ENCODE data around the gene COL5A2. TPM values are rescaled to one million over a fixed set of nuclear protein-coding genes. Genes with fewer than 3 reads are reported as not detected.

COL5A2 gene
- total RNA-seq, 3 donors from 2014 or later, result 4.5 to 58.5 (median 31.8) TPM

GRCh38 chr2:189178726-189179569, 613 bp downstream of the COL5A2 start:
- Histone ChIP-seq H3K36me3 (ENCODE audit: low read depth) (no peaks in the 10 kb centered on the region), H3K4me3 (peak overlapping the region; percentile 3), H3K4me1 (ENCODE audit: low read depth) (peaks cover 8% of the 10 kb centered on the region), H3K9me3 (no peaks in the 10 kb centered on the region)
- intact Hi-C loops (cut with DNase I, micrococcal nuclease), result no loop called here
- DNase-seq (no peak), ATAC-seq (peak; percentile 38)
- TF ChIP-seq CTCF (IDR thresholded peaks at IDR 0.05), result no peak

- DNase-seq, result no peak
- intact Hi-C loops (cut with DNase I, micrococcal nuclease), result no loop called here
- H3K4me3 ChIP-seq, result no peak overlapping the region
Measured at GRCh38 chr2:189178054-189178453, 1.5 kb downstream of the COL5A2 start.

DNA sequence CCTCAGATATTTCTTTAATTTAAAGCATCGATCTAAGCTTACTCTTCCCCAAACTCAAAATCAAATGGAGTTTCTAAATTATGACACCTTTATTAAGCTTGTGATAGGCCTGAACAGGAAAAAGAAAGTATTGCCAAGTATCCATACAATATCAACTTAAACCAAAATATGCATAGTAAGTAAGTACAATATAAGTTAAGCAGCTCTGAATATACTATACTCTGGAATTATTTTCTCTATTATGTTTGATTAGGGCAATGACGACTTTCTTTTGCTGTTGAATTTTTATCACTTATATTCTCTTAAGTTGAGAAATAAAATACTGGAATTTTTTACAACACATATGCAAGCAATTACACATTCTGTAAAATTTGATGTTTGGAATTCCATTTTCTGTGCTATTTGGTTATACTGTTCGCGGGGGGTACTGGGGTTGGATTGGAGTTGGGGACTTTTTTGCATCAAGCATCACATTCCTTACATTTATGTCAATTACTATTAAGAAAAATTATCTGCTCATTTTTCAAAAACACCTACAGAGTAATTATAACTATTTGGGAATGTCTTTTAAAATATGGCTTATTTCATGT, 2.2 kb downstream of the COL5A2 start:
- peaks cover 8% of the 10 kb centered on the region for H3K4me1 ChIP-seq (ENCODE audit: low read depth)
- H3K9me3 ChIP-seq, result no peaks in the 10 kb centered on the region
- DNase-seq (no peak), ATAC-seq (no peak)
- intact Hi-C loops (cut with DNase I, micrococcal nuclease), result no loop called here
- no peak for TF ChIP-seq CTCF (IDR thresholded peaks at IDR 0.05)
- H3K4me3 ChIP-seq, result no peak overlapping the region
- H3K36me3 ChIP-seq (ENCODE audit: low read depth), result no peaks in the 10 kb centered on the region

More at GRCh38 chr2:189178054-189178453, 1.5 kb downstream of the COL5A2 start:
- no peak for TF ChIP-seq CTCF (IDR thresholded peaks at IDR 0.05)
- H3K9me3 ChIP-seq, result no peaks in the 10 kb centered on the region
- H3K4me1 ChIP-seq (ENCODE audit: low read depth), result peaks cover 8% of the 10 kb centered on the region
- H3K36me3 ChIP-seq (ENCODE audit: low read depth), result no peaks in the 10 kb centered on the region
- ATAC-seq, result no peak

DNA sequence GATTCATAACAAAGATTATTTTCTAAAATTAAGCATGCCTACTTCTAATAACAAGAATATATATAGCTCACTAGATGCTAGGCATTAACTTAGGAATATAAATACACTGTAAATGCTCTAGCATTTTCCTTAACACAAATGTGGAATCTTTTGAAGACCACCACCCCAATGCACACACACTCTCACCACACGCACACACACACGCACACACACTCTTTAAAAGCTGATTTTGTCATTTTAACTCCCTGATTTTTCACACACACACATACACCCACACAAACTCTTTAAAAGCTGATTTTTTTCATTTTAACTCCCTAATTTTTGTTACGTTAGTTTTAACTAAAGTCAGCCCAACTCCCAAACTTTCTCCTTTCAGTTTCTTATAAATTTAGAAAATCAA, 3.0 kb downstream of the COL5A2 start:
- TF ChIP-seq CTCF (IDR thresholded peaks at IDR 0.05), result no peak
- intact Hi-C loops (cut with DNase I, micrococcal nuclease), result no loop called here

GRCh38 chr2:189175869-189176433, 3.6 kb downstream of the COL5A2 start:
- Histone ChIP-seq H3K4me1 (ENCODE audit: low read depth) (peaks cover 8% of the 10 kb centered on the region), H3K4me3 (no peak overlapping the region), H3K9me3 (no peaks in the 10 kb centered on the region), H3K36me3 (ENCODE audit: low read depth) (no peaks in the 10 kb centered on the region)
- DNase-seq, result no peak
- no peak for ATAC-seq
- no peak for TF ChIP-seq CTCF (IDR thresholded peaks at IDR 0.05)
- intact Hi-C loops (cut with DNase I, micrococcal nuclease), result no loop called here

More for the DNA sequence above, 3.0 kb downstream of the COL5A2 start:
- no peaks in the 10 kb centered on the region for H3K36me3 ChIP-seq (ENCODE audit: low read depth)
- H3K4me3 ChIP-seq, result no peak overlapping the region
- no peak for DNase-seq
- no peaks in the 10 kb centered on the region for H3K9me3 ChIP-seq
- H3K4me1 ChIP-seq (ENCODE audit: low read depth), result peaks cover 8% of the 10 kb centered on the region
- no peak for ATAC-seq

Data from mucosa of descending colon (tissue), 3 donors.